SIG-M5 (cell line): ENCODE results near the gene IFNL3.
"Not testable (repeated sequence)": the region's sequence is repeated elsewhere in the genome, so short reads cannot be mapped to it uniquely, and the experiment has no call there.

ENCODE experiments used
- DNase-seq: peaks from one replicate; lab custom pipeline; 2025; lab: John Stamatoyannopoulos, UW

Gene IFNL3

GRCh38 chr19:39253374-39254149 lies 8.8 kb upstream of the IFNL3 start:
- no peak for DNase-seq

GRCh38 chr19:39252458-39252857 lies 7.7 kb upstream of the IFNL3 start:
- no peak for DNase-seq

GRCh38 chr19:39251846-39252245 lies 7.0 kb upstream of the IFNL3 start:
- DNase-seq: no peak

- no peak for DNase-seq
Observed at GRCh38 chr19:39251081-39251480, 6.3 kb upstream of the IFNL3 start.

- no peak for DNase-seq
Observed at GRCh38 chr19:39248806-39249205, 4.0 kb upstream of the IFNL3 start, which contains the start of gene IFNL4. Gene IFNL4, minus strand, starts transcription at chr19:39248856.

GRCh38 chr19:39247701-39248664 lies 3.2 kb upstream of the IFNL3 start:
- DNase-seq: no peak

- no peak for DNase-seq
Observed at GRCh38 chr19:39246951-39247669, 2.3 kb upstream of the IFNL3 start.

- not testable (repeated sequence) for DNase-seq
Observed at GRCh38 chr19:39245166-39245565, 360 bp upstream of the IFNL3 start.

- DNase-seq: not testable (repeated sequence)
Observed at GRCh38 chr19:39243741-39244140, 1.1 kb downstream of the IFNL3 start.

- DNase-seq: no peak
Observed at GRCh38 chr19:39240421-39240820, 4.4 kb downstream of the IFNL3 start.

- DNase-seq: no peak
Observed at GRCh38 chr19:39238944-39239343, 5.9 kb downstream of the IFNL3 start.

GRCh38 chr19:39238209-39238608 lies 6.6 kb downstream of the IFNL3 start:
- no peak for DNase-seq

GRCh38 chr19:39237200-39238184 lies 7.3 kb downstream of the IFNL3 start:
- DNase-seq: no peak

- DNase-seq: no peak
Observed at GRCh38 chr19:39236527-39236926, 8.3 kb downstream of the IFNL3 start.

- DNase-seq: no peak
Observed at GRCh38 chr19:39232708-39233107, 12.1 kb downstream of the IFNL3 start.

- no peak for DNase-seq
Observed at GRCh38 chr19:39230096-39230764, 14.6 kb downstream of the IFNL3 start.

- no peak for DNase-seq
Observed at GRCh38 chr19:39224910-39225309, 19.9 kb downstream of the IFNL3 start.

- DNase-seq: no peak
Observed at GRCh38 chr19:39223703-39224279, 21.0 kb downstream of the IFNL3 start.

- not testable (repeated sequence) for DNase-seq
Observed at GRCh38 chr19:39219108-39219507, 25.7 kb downstream of the IFNL3 start.
